GM12878 (cell line): ENCODE data around the gene HOXB3. TPM values are rescaled to one million over a fixed set of nuclear protein-coding genes. Genes with fewer than 3 reads are reported as not detected.

ENCODE experiments used
- BCL11A ChIP-seq: IDR thresholded peaks from 2 replicates; pipeline ENCODE4 v1.6.1; 2011; ENCODE audit warnings: low read depth, low read length
- BRCA1 ChIP-seq: IDR thresholded peaks from 2 replicates; pipeline ENCODE4 v1.6.1; 2011; ENCODE audit warnings: low read depth, low read length, improper control_type of control experiment
- CHD1 ChIP-seq: IDR thresholded peaks from 2 replicates; pipeline ENCODE4 v1.6.1; 2012; ENCODE audit warnings: low read depth, low read length, improper control_type of control experiment
- CREM ChIP-seq: IDR thresholded peaks from 2 replicates; pipeline ENCODE4 v1.6.1; 2014; ENCODE audit warnings: antibody characterized with exemption, low read depth
- ESRRA ChIP-seq: IDR thresholded peaks from 2 replicates; pipeline ENCODE4 v1.6.1; 2012; ENCODE audit warnings: mild to moderate bottlenecking, low read length, improper control_type of control experiment
- NFYA ChIP-seq: IDR thresholded peaks from 2 replicates; pipeline ENCODE4 v1.6.1; 2011; ENCODE audit warnings: low read depth, mild to moderate bottlenecking, low read length, improper control_type of control experiment, borderline replicate concordance
- PML ChIP-seq: IDR thresholded peaks from 2 replicates; pipeline ENCODE4 v1.6.1; 2012; ENCODE audit warnings: low read length, inconsistent platforms
- RFX5 ChIP-seq: IDR thresholded peaks from 2 replicates; pipeline ENCODE4 v1.6.1; 2011; ENCODE audit warnings: low read depth, low read length, improper control_type of control experiment
- YBX1 ChIP-seq: fragments of 450-650 bp; IDR thresholded peaks from 2 replicates; pipeline ENCODE4 v1.6.1; 2016; ENCODE audit warnings: antibody characterized with exemption
- YY1 ChIP-seq: IDR thresholded peaks from 2 replicates; pipeline ENCODE4 v1.6.1; 2011; ENCODE audit warnings: low read depth, mild to moderate bottlenecking, low read length
- ZNF207 ChIP-seq: fragments of 450-650 bp; IDR thresholded peaks from 2 replicates; pipeline ENCODE4 v1.6.1; 2014; ENCODE audit warnings: antibody characterized with exemption, mild to moderate bottlenecking, borderline replicate concordance
- ZNF24 ChIP-seq: fragments of 450-650 bp; IDR thresholded peaks from 2 replicates; pipeline ENCODE4 v1.6.1; 2017; ENCODE audit warnings: antibody characterized with exemption, mild to moderate bottlenecking
- polyA plus RNA-seq, 11 experiments: library from polyadenylated mRNA; depleted of rRNA in 4 of 11; unstranded in 6 of 11; stranded (reverse) in 5 of 11; fragments of >200 nt; fragmentation: Nextera tagmentation in 4 of 11; fragmentation: Illumina TruSeq in 1 of 11; extraction: Ambion mirVana in 4 of 11; extraction: Trizol in 1 of 11; gene quantifications; 1 replicate in 1 of 11; 2 replicates in 10 of 11; pipeline versions ENCODE4 v1.2.1 to v1.2.3, GENCODE V29; 2011 to 2016; ENCODE audit warnings: inconsistent platforms in 2 of 11, missing spikeins in 2 of 11, low read depth in 1 of 11
- total RNA-seq, 4 experiments: library from RNA; depleted of rRNA in 3 of 4; stranded (reverse); fragments of >200 nt in 3 of 4; fragmentation: Illumina TruSeq in 1 of 4; extraction: Trizol in 1 of 4; gene quantifications; 2 replicates each; pipeline versions ENCODE4 v1.2.1 to v1.2.3, GENCODE V29; 2013 to 2021
- TF ChIP-seq, protein P1 (sequence below): fragments of 450-650 bp; formaldehyde crosslinking; IDR thresholded peaks from 2 replicates; pipeline ENCODE4 v1.5.0; 2022; ENCODE audit warnings: mild to moderate bottlenecking, missing genetic modification characterization
- TF ChIP-seq, protein P2 (sequence below), 3 experiments: IDR thresholded peaks in 2 of 3; conservative IDR thresholded peaks in 1 of 3; 2 replicates each; pipeline ENCODE4 v1.5.1; 2011; ENCODE audit warnings: low read depth in 3 of 3, low read length in 3 of 3, mild to moderate bottlenecking in 3 of 3, control low read depth in 2 of 3, moderate library complexity in 2 of 3, inconsistent platforms in 1 of 3, mixed read lengths in 1 of 3; ENCODE audit not compliant: control insufficient read depth in 2 of 3, insufficient read depth in 1 of 3; ENCODE audit errors: extremely low read depth in 1 of 3
- TF ChIP-seq, protein P3 (sequence below): IDR thresholded peaks from 2 replicates; pipeline ENCODE4 v1.6.1; 2012; ENCODE audit warnings: low read depth, low read length, improper control_type of control experiment
- TF ChIP-seq, protein P4 (sequence below): IDR thresholded peaks from 2 replicates; pipeline ENCODE4 v1.6.1; 2012; ENCODE audit warnings: low read length, inconsistent platforms
- TF ChIP-seq, protein P5 (sequence below): IDR thresholded peaks from 2 replicates; pipeline ENCODE4 v1.6.1; 2011; ENCODE audit warnings: mild to moderate bottlenecking, low read depth, low read length, moderate library complexity; ENCODE audit not compliant: insufficient replicate concordance
- TF ChIP-seq, protein P6 (sequence below): fragments of 450-650 bp; IDR thresholded peaks from 2 replicates; pipeline ENCODE4 v1.6.1; 2017; ENCODE audit warnings: low read depth, mild to moderate bottlenecking, moderate library complexity

HOXB3 gene
- total and polyA plus RNA-seq, 10 of the 15 experiments (the other 5 are each of a cell fraction or from before 2014, with no cell fraction given), result 0.19 to 7.7 (median 2.9) TPM

DNA sequence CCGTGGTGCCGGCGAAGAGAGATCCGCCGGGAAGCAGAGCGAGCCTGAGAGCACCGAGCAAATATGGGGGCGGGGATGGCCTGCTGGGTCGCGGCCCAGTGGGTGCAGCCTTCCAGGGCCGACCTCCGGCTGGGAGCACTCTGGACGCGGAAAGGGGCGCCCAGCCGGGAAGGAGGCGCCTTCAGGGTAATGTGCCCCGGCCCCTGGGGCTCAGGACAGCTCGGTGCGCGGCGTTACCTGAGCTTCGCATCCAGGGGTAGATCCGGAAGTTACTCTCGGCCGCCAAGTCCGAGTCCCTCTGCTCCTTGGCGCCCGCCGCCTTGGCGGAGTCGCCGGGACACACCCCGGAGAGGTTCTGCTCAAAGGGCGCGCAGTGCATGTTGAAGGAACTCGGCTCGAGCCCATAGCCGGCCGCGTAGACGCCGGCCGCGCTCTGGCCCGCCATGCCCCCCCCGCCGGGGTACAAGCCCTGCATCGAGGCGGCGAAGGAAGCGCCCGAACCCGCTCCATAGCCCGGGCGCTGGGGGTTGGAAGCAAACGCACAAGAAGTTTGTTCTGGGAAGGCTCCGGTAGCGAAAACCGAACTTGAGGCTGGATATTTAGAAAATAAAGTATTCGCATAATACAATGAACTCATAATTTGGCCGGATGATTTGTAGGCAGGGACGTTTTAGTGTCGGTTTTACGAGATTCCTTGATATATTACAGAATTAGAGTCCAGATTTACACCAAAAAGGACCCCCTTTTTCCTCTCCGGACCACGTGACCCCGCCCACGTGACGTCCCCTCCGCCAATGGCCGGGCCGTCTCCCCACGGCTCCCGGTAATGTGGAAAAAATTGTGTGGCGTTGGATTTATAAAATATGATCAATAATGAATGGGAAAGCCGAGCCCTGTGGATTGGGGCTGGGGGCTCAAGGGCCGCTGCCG is 20.5 kb upstream of the HOXB3 start, which contains the start of gene HOXB7 (continued):
- TF ChIP-seq, protein P1, sequence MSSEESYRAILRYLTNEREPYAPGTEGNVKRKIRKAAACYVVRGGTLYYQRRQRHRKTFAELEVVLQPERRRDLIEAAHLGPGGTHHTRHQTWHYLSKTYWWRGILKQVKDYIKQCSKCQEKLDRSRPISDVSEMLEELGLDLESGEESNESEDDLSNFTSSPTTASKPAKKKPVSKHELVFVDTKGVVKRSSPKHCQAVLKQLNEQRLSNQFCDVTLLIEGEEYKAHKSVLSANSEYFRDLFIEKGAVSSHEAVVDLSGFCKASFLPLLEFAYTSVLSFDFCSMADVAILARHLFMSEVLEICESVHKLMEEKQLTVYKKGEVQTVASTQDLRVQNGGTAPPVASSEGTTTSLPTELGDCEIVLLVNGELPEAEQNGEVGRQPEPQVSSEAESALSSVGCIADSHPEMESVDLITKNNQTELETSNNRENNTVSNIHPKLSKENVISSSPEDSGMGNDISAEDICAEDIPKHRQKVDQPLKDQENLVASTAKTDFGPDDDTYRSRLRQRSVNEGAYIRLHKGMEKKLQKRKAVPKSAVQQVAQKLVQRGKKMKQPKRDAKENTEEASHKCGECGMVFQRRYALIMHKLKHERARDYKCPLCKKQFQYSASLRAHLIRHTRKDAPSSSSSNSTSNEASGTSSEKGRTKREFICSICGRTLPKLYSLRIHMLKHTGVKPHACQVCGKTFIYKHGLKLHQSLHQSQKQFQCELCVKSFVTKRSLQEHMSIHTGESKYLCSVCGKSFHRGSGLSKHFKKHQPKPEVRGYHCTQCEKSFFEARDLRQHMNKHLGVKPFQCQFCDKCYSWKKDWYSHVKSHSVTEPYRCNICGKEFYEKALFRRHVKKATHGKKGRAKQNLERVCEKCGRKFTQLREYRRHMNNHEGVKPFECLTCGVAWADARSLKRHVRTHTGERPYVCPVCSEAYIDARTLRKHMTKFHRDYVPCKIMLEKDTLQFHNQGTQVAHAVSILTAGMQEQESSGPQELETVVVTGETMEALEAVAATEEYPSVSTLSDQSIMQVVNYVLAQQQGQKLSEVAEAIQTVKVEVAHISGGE (CRISPR knock-in tag), result no peak
- TF ChIP-seq CHD1, result 0 out of 2 replicates have a peak, but pooled peaks have one; percentile 26
- TF ChIP-seq, protein P2, sequence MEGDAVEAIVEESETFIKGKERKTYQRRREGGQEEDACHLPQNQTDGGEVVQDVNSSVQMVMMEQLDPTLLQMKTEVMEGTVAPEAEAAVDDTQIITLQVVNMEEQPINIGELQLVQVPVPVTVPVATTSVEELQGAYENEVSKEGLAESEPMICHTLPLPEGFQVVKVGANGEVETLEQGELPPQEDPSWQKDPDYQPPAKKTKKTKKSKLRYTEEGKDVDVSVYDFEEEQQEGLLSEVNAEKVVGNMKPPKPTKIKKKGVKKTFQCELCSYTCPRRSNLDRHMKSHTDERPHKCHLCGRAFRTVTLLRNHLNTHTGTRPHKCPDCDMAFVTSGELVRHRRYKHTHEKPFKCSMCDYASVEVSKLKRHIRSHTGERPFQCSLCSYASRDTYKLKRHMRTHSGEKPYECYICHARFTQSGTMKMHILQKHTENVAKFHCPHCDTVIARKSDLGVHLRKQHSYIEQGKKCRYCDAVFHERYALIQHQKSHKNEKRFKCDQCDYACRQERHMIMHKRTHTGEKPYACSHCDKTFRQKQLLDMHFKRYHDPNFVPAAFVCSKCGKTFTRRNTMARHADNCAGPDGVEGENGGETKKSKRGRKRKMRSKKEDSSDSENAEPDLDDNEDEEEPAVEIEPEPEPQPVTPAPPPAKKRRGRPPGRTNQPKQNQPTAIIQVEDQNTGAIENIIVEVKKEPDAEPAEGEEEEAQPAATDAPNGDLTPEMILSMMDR (IDR thresholded peaks at IDR 0.05 in 2 of 3, conservative IDR thresholded peaks at IDR 0.05 in 1 of 3; ENCODE audit: control insufficient read depth in 2 of 3, extremely low read depth in 1 of 3, insufficient read depth in 1 of 3, low read depth in 3 of 3, low read length in 3 of 3), result no peak
- no peak for TF ChIP-seq PML
- TF ChIP-seq BCL11A, result no peak
- TF ChIP-seq, protein P3, sequence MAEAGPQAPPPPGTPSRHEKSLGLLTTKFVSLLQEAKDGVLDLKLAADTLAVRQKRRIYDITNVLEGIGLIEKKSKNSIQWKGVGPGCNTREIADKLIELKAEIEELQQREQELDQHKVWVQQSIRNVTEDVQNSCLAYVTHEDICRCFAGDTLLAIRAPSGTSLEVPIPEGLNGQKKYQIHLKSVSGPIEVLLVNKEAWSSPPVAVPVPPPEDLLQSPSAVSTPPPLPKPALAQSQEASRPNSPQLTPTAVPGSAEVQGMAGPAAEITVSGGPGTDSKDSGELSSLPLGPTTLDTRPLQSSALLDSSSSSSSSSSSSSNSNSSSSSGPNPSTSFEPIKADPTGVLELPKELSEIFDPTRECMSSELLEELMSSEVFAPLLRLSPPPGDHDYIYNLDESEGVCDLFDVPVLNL, result no peak
- TF ChIP-seq NFYA, result no peak
- TF ChIP-seq CREM, result no peak
- no peak; the same call in none of the 2 replicates for TF ChIP-seq YY1
- TF ChIP-seq ZNF207, result peak; percentile 1; the same call in 1 of the 2 replicates
- TF ChIP-seq, protein P4, sequence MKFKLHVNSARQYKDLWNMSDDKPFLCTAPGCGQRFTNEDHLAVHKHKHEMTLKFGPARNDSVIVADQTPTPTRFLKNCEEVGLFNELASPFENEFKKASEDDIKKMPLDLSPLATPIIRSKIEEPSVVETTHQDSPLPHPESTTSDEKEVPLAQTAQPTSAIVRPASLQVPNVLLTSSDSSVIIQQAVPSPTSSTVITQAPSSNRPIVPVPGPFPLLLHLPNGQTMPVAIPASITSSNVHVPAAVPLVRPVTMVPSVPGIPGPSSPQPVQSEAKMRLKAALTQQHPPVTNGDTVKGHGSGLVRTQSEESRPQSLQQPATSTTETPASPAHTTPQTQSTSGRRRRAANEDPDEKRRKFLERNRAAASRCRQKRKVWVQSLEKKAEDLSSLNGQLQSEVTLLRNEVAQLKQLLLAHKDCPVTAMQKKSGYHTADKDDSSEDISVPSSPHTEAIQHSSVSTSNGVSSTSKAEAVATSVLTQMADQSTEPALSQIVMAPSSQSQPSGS, result no peak
- no peak for TF ChIP-seq BRCA1
- no peak for TF ChIP-seq RFX5
- TF ChIP-seq ZNF24, result no peak
- TF ChIP-seq, protein P5, sequence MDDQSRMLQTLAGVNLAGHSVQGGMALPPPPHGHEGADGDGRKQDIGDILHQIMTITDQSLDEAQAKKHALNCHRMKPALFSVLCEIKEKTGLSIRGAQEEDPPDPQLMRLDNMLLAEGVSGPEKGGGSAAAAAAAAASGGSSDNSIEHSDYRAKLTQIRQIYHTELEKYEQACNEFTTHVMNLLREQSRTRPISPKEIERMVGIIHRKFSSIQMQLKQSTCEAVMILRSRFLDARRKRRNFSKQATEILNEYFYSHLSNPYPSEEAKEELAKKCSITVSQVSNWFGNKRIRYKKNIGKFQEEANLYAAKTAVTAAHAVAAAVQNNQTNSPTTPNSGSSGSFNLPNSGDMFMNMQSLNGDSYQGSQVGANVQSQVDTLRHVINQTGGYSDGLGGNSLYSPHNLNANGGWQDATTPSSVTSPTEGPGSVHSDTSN, result no peak
- TF ChIP-seq ESRRA, result no peak
- no peak for TF ChIP-seq YBX1
- TF ChIP-seq, protein P6, sequence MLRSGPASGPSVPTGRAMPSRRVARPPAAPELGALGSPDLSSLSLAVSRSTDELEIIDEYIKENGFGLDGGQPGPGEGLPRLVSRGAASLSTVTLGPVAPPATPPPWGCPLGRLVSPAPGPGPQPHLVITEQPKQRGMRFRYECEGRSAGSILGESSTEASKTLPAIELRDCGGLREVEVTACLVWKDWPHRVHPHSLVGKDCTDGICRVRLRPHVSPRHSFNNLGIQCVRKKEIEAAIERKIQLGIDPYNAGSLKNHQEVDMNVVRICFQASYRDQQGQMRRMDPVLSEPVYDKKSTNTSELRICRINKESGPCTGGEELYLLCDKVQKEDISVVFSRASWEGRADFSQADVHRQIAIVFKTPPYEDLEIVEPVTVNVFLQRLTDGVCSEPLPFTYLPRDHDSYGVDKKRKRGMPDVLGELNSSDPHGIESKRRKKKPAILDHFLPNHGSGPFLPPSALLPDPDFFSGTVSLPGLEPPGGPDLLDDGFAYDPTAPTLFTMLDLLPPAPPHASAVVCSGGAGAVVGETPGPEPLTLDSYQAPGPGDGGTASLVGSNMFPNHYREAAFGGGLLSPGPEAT, result peak; percentile 63
